ENCODE measurements around the gene PRDX5. TPM values are rescaled to one million over a fixed set of nuclear protein-coding genes. Genes with fewer than 3 reads are reported as not detected.

PRDX5 gene
- polyA plus RNA-seq, 2 donors: 442 to 808 TPM

DNA sequence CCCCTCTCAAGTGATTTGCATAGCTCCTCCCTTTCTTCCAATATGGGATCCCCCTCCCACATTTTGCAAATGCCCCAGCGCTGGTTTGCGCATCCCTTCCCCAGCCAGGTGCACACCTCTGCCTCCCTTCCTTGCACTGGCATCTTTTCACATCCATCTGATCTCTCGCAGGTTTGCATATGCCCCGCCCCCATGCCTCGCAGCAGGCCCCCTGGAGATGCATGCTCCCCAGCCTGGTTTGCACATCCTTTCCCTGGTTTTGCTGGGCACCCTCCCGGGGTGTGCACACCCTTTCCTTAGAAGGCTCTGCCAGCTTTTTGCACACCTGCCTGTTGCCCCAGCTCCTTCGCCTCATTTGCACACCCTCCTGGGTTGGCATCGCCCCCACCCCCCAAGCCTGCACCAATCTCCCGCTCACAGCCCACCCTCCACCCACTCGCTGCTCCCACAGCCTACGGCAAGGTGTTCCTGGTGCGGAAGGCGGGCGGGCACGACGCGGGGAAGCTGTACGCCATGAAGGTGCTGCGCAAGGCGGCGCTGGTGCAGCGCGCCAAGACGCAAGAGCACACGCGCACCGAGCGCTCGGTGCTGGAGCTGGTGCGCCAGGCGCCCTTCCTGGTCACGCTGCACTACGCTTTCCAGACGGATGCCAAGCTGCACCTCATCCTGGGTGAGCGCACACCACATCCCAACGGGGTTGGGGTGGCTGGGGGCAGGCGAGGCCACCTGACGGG is 42.0 kb downstream of the PRDX5 start:
- H3K27ac ChIP-seq (ENCODE audit: low read depth in 2 of 2, low read length in 1 of 2): peak overlapping the region; percentile 89 to 90
- no peaks in the 10 kb centered on the region for H3K9me3 ChIP-seq (ENCODE audit: control insufficient read depth in 2 of 2, insufficient read depth in 1 of 2, low read depth in 1 of 2, low read length in 1 of 2)
- H3K4me3 ChIP-seq (ENCODE audit: low read depth in 1 of 2, low read length in 2 of 2): peak overlapping the region; percentile 65 to 94
- peaks cover 18% of the 10 kb centered on the region in 2 donors for H3K4me1 ChIP-seq (ENCODE audit: control insufficient read depth in 2 of 2, insufficient read depth in 2 of 2, low read length in 1 of 2)
- H3K36me3 ChIP-seq (ENCODE audit: control insufficient read depth in 2 of 2, insufficient read depth in 2 of 2, low read length in 1 of 2): peaks cover 11 to 27% of the 10 kb centered on the region in 2 donors
- no peaks in the 10 kb centered on the region for H3K27me3 ChIP-seq (ENCODE audit: control insufficient read depth in 1 of 2, insufficient read depth in 2 of 2, low read length in 2 of 2)
- WGBS, 2 donors: 38 to 39% methylated on average over 38 of the region's 38 CpGs

GRCh38 chr11:64360448-64360921 is 42.6 kb downstream of the PRDX5 start:
- Histone ChIP-seq H3K4me1 (ENCODE audit: control insufficient read depth in 2 of 2, insufficient read depth in 2 of 2, low read length in 1 of 2) (peaks cover 18% of the 10 kb centered on the region in 2 donors), H3K36me3 (ENCODE audit: control insufficient read depth in 2 of 2, insufficient read depth in 2 of 2, low read length in 1 of 2) (peaks cover 17 to 27% of the 10 kb centered on the region in 2 donors), H3K4me3 (ENCODE audit: low read depth in 1 of 2, low read length in 2 of 2) (peak overlapping the region; percentile 65 to 94), H3K27me3 (ENCODE audit: control insufficient read depth in 1 of 2, insufficient read depth in 2 of 2, low read length in 2 of 2) (no peaks in the 10 kb centered on the region), H3K27ac (ENCODE audit: low read depth in 2 of 2, low read length in 1 of 2) (no peak overlapping the region), H3K9me3 (ENCODE audit: control insufficient read depth in 2 of 2, insufficient read depth in 1 of 2, low read depth in 1 of 2, low read length in 1 of 2) (no peaks in the 10 kb centered on the region)
- WGBS, 2 donors: 72 to 74% methylated on average over 13 of the region's 13 CpGs

DNA sequence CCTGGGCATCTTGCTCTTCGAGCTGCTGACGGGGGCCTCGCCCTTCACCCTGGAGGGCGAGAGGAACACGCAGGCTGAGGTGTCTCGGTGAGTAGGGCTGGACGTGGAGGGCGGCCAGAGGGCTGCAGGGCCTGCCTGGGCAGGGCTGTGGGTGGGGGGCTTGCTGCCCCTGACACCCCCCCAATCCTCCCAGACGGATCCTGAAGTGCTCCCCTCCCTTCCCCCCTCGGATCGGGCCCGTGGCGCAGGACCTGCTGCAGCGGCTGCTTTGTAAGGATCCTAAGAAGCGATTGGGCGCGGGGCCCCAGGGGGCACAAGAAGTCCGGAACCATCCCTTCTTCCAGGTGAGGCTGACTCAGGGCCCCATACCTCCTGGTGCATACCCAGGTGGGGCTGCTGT is 43.7 kb downstream of the PRDX5 start:
- 85 to 93% methylated on average over 12 to 18 of the region's 18 CpGs for WGBS, 2 donors
- Histone ChIP-seq H3K9me3 (ENCODE audit: control insufficient read depth in 2 of 2, insufficient read depth in 1 of 2, low read depth in 1 of 2, low read length in 1 of 2) (no peaks in the 10 kb centered on the region), H3K36me3 (ENCODE audit: control insufficient read depth in 2 of 2, insufficient read depth in 2 of 2, low read length in 1 of 2) (peaks cover 17 to 31% of the 10 kb centered on the region in 2 donors), H3K27me3 (ENCODE audit: control insufficient read depth in 1 of 2, insufficient read depth in 2 of 2, low read length in 2 of 2) (no peaks in the 10 kb centered on the region), H3K4me1 (ENCODE audit: control insufficient read depth in 2 of 2, insufficient read depth in 2 of 2, low read length in 1 of 2) (peaks cover 18% of the 10 kb centered on the region in 2 donors), H3K4me3 (ENCODE audit: low read depth in 1 of 2, low read length in 2 of 2) (no peak overlapping the region), H3K27ac (ENCODE audit: low read depth in 2 of 2, low read length in 1 of 2) (no peak overlapping the region)

- 94% methylated on average over 10 of the region's 10 CpGs for WGBS, 2 donors
- no peak overlapping the region for H3K27ac ChIP-seq (ENCODE audit: low read depth in 2 of 2, low read length in 1 of 2)
Observed at GRCh38 chr11:64362339-64362738, 44.4 kb downstream of the PRDX5 start.

GRCh38 chr11:64364435-64364834 is 46.5 kb downstream of the PRDX5 start:
- 90 to 91% methylated on average over 6 of the region's 6 CpGs for WGBS, 2 donors
- H3K27ac ChIP-seq (ENCODE audit: low read depth in 2 of 2, low read length in 1 of 2): no peak overlapping the region

More at GRCh38 chr11:64362339-64362738, 44.4 kb downstream of the PRDX5 start:
- Histone ChIP-seq H3K4me1 (ENCODE audit: control insufficient read depth in 2 of 2, insufficient read depth in 2 of 2, low read length in 1 of 2) (peaks cover 18% of the 10 kb centered on the region in 2 donors), H3K27me3 (ENCODE audit: control insufficient read depth in 1 of 2, insufficient read depth in 2 of 2, low read length in 2 of 2) (no peaks in the 10 kb centered on the region), H3K9me3 (ENCODE audit: control insufficient read depth in 2 of 2, insufficient read depth in 1 of 2, low read depth in 1 of 2, low read length in 1 of 2) (no peaks in the 10 kb centered on the region), H3K4me3 (ENCODE audit: low read depth in 1 of 2, low read length in 2 of 2) (no peak overlapping the region), H3K36me3 (ENCODE audit: control insufficient read depth in 2 of 2, insufficient read depth in 2 of 2, low read length in 1 of 2) (peaks cover 17 to 31% of the 10 kb centered on the region in 2 donors)

DNA sequence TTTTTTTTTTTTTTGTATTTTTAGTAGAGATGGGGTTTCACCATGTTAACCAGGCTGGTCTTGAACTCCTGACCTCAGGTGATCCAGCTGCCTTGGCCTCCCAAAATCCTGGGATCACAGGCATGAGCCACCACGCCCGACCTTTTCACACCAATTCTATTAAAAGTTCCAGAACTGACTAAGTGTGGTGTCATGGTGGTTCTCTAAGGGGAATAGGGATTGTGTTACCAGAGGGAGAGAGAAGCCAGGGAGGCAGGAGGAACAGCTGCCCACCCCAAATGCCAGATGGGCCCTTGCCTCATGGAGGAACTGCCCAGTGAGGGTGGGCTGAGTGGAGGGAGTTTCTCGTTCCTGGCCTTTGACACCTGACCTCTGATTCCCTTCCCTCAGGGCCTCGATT is 47.0 kb downstream of the PRDX5 start:
- H3K9me3 ChIP-seq (ENCODE audit: control insufficient read depth in 2 of 2, insufficient read depth in 1 of 2, low read depth in 1 of 2, low read length in 1 of 2): no peaks in the 10 kb centered on the region
- no peak overlapping the region for H3K27ac ChIP-seq (ENCODE audit: low read depth in 2 of 2, low read length in 1 of 2)
- peaks cover 17 to 47% of the 10 kb centered on the region in 2 donors for H3K36me3 ChIP-seq (ENCODE audit: control insufficient read depth in 2 of 2, insufficient read depth in 2 of 2, low read length in 1 of 2)
- WGBS, 2 donors: 84 to 89% methylated on average over 4 of the region's 4 CpGs
- H3K4me3 ChIP-seq (ENCODE audit: low read depth in 1 of 2, low read length in 2 of 2): no peak overlapping the region
- H3K4me1 ChIP-seq (ENCODE audit: control insufficient read depth in 2 of 2, insufficient read depth in 2 of 2, low read length in 1 of 2): peaks cover 4% of the 10 kb centered on the region in 2 donors
- no peaks in the 10 kb centered on the region for H3K27me3 ChIP-seq (ENCODE audit: control insufficient read depth in 1 of 2, insufficient read depth in 2 of 2, low read length in 2 of 2)

More at GRCh38 chr11:64364435-64364834, 46.5 kb downstream of the PRDX5 start:
- H3K36me3 ChIP-seq (ENCODE audit: control insufficient read depth in 2 of 2, insufficient read depth in 2 of 2, low read length in 1 of 2): peaks cover 17 to 42% of the 10 kb centered on the region in 2 donors
- no peaks in the 10 kb centered on the region for H3K9me3 ChIP-seq (ENCODE audit: control insufficient read depth in 2 of 2, insufficient read depth in 1 of 2, low read depth in 1 of 2, low read length in 1 of 2)
- H3K27me3 ChIP-seq (ENCODE audit: control insufficient read depth in 1 of 2, insufficient read depth in 2 of 2, low read length in 2 of 2): no peaks in the 10 kb centered on the region
- H3K4me3 ChIP-seq (ENCODE audit: low read depth in 1 of 2, low read length in 2 of 2): no peak overlapping the region
- H3K4me1 ChIP-seq (ENCODE audit: control insufficient read depth in 2 of 2, insufficient read depth in 2 of 2, low read length in 1 of 2): peaks cover 8 to 9% of the 10 kb centered on the region in 2 donors

- 71 to 91% methylated on average over 1 of the region's 1 CpG for WGBS, 2 donors
Observed at GRCh38 chr11:64366751-64367150, 48.8 kb downstream of the PRDX5 start.

DNA sequence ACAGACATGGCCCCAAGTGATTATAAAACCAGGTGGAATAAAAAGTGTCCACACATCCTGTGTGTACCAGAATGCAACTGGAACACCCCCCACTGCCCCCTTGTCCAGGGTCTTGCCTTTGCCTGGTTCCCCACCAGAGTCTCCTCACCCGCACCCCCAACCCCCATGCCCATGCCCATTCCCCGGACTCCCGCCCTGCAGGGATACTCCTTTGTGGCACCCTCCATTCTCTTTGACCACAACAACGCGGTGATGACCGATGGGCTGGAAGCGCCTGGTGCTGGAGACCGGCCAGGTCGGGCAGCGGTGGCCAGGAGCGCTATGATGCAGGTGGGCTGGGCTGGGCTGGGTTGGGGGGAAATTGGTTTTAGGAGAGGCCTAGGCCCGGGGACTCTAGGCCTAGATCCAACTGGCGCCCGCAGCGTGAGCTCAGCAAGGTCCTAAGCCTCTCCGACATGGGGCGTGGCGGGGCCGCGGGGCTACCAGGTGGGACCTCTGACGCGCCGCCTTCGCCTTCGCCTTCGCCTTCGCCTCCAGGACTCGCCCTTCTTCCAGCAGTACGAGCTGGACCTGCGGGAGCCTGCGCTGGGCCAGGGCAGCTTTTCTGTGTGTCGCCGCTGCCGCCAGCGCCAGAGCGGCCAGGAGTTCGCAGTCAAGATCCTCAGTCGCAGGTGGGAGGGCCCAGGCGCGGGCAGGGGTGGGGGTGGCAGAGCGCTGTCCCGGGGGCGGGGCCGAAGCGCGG is 50.2 kb downstream of the PRDX5 start:
- Histone ChIP-seq H3K36me3 (ENCODE audit: control insufficient read depth in 2 of 2, insufficient read depth in 2 of 2, low read length in 1 of 2) (peaks cover 6 to 31% of the 10 kb centered on the region in 2 donors), H3K4me3 (ENCODE audit: low read depth in 1 of 2, low read length in 2 of 2) (no peak overlapping the region), H3K9me3 (ENCODE audit: control insufficient read depth in 2 of 2, insufficient read depth in 1 of 2, low read depth in 1 of 2, low read length in 1 of 2) (no peaks in the 10 kb centered on the region), H3K27me3 (ENCODE audit: control insufficient read depth in 1 of 2, insufficient read depth in 2 of 2, low read length in 2 of 2) (no peaks in the 10 kb centered on the region), H3K4me1 (ENCODE audit: control insufficient read depth in 2 of 2, insufficient read depth in 2 of 2, low read length in 1 of 2) (no peaks in the 10 kb centered on the region), H3K27ac (ENCODE audit: low read depth in 2 of 2, low read length in 1 of 2) (no peak overlapping the region)
- 86 to 90% methylated on average over 45 to 46 of the region's 46 CpGs for WGBS, 2 donors

More at GRCh38 chr11:64366751-64367150, 48.8 kb downstream of the PRDX5 start:
- H3K27me3 ChIP-seq (ENCODE audit: control insufficient read depth in 1 of 2, insufficient read depth in 2 of 2, low read length in 2 of 2): no peaks in the 10 kb centered on the region
- no peak overlapping the region for H3K4me3 ChIP-seq (ENCODE audit: low read depth in 1 of 2, low read length in 2 of 2)
- peaks cover 7 to 42% of the 10 kb centered on the region in 2 donors for H3K36me3 ChIP-seq (ENCODE audit: control insufficient read depth in 2 of 2, insufficient read depth in 2 of 2, low read length in 1 of 2)
- H3K9me3 ChIP-seq (ENCODE audit: control insufficient read depth in 2 of 2, insufficient read depth in 1 of 2, low read depth in 1 of 2, low read length in 1 of 2): no peaks in the 10 kb centered on the region
- H3K4me1 ChIP-seq (ENCODE audit: control insufficient read depth in 2 of 2, insufficient read depth in 2 of 2, low read length in 1 of 2): peaks cover 0 to 2% of the 10 kb centered on the region in 2 donors
- no peak overlapping the region for H3K27ac ChIP-seq (ENCODE audit: low read depth in 2 of 2, low read length in 1 of 2)

DNA sequence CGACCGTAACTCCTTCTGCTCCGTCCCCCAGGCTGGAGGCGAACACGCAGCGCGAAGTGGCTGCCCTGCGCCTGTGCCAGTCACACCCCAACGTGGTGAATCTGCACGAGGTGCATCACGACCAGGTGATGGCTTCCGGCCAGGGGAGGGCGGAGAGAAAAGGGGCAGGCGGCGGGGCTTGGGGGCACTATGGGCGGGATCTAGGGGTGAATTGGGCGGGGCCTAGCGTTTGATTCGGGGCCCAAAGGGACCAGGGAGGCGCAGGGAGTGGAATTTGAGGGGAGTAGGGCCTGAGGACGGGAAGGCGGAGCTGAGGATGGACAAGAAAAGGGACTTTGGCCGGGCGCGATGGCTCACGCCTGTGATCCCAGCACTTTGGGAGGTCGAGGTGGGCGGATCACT is 50.8 kb downstream of the PRDX5 start:
- Histone ChIP-seq H3K36me3 (ENCODE audit: control insufficient read depth in 2 of 2, insufficient read depth in 2 of 2, low read length in 1 of 2) (peaks cover 6 to 28% of the 10 kb centered on the region in 2 donors), H3K9me3 (ENCODE audit: control insufficient read depth in 2 of 2, insufficient read depth in 1 of 2, low read depth in 1 of 2, low read length in 1 of 2) (no peaks in the 10 kb centered on the region), H3K27ac (ENCODE audit: low read depth in 2 of 2, low read length in 1 of 2) (no peak overlapping the region), H3K27me3 (ENCODE audit: control insufficient read depth in 1 of 2, insufficient read depth in 2 of 2, low read length in 2 of 2) (no peaks in the 10 kb centered on the region), H3K4me1 (ENCODE audit: control insufficient read depth in 2 of 2, insufficient read depth in 2 of 2, low read length in 1 of 2) (no peaks in the 10 kb centered on the region), H3K4me3 (ENCODE audit: low read depth in 1 of 2, low read length in 2 of 2) (no peak overlapping the region)
- 90 to 91% methylated on average over 28 of the region's 28 CpGs for WGBS, 2 donors
